ENCODE results near the gene COL8A2.

COL8A2 gene

GRCh38 chr1:36137226-36137625 is 12.2 kb upstream of the COL8A2 start:
- no peak for DNase-seq (ENCODE audit: low spot score)

GRCh38 chr1:36136535-36136934 is 11.5 kb upstream of the COL8A2 start:
- no peak for DNase-seq (ENCODE audit: low spot score)

DNA sequence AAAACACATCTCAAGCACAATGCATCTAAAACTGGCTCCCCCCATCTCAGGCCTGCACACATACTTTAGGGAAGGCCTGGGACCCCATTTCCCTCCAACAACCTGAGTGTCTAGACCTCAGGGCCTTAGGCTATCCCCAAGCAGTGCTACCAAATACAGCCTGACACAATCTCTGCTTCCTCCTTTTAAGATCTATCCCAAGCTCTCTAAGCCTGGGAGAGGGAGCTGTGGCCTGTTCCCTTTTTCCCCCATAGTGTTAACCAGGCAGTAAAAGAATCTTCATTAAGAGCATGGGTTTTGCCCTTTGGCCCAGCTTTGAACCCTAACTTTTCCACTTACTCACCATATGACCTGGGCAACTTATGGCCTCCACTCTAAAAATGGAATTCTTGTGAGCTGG is 10.8 kb upstream of the COL8A2 start:
- DNase-seq (ENCODE audit: low spot score) = no peak

- DNase-seq (ENCODE audit: low spot score) = no peak
These were observed 10.3 kb upstream of the COL8A2 start for GRCh38 chr1:36135330-36135667.

DNA sequence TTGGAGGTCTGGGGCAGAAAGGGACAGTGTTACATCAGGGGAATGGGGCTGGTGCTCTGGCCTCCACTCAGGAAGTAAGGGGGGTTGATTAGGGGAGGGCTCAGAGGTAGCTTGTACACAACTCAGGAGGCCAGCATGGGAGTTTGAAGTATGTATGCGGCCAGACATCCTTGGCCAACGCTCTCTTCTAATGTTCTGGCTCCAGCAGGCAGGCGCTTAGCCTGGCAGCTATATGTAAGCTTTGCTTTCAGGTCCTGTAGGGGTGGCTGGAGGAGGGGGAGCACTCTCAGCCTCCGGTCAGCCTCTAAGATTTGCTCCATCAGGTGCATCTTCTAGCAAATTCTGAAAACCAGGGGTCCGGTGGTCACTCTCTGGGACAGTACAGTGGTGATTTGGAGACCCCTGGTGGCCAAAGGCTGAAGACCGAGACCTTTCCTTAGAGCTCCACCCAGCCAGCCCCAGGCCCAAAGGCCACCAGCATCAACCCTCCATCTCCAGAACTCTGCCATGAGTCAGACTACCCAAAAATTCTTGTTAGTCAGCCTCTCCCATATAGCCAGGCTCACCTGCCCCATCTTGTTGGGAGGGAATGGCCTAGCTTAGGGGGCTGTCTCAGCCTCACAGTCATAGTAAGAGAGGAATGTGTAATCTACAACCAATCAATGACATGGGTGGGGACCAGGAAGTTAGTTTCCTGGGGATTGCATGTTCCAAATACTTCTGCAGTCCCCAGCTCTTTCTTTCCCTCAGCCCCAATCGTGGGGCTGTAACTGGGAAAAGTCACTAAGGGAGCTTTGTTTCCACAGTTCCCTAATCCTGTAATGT is 9.7 kb upstream of the COL8A2 start:
- peak; percentile 67 for DNase-seq (ENCODE audit: low spot score)

DNA sequence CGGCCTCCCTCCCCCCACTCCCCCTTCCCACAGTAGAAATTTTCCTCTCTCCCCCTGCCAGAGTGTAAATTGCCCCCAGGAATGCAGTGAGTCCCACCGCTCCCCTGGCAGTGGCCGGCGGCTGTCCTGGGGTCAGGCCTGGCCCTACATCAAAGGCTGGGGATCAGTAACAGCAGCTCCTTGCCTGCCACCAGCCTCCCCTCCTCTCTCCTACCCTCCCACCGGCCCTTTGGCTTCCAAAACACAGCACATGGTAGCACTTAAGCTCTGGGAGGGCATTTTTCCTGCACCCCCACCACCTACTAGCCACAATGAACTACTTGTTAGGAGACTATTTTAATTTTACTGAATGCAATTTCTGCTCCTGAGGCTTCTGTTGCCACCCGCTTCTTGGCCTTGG is 9.0 kb upstream of the COL8A2 start:
- no peak for DNase-seq (ENCODE audit: low spot score)

- no peak for DNase-seq (ENCODE audit: low spot score)
These were observed 8.5 kb upstream of the COL8A2 start for GRCh38 chr1:36133484-36133883.

- no peak for DNase-seq (ENCODE audit: low spot score)
These were observed 7.0 kb upstream of the COL8A2 start for GRCh38 chr1:36132029-36132428.

- no peak for DNase-seq (ENCODE audit: low spot score)
These were observed 3.8 kb upstream of the COL8A2 start for GRCh38 chr1:36128905-36129206.

GRCh38 chr1:36128126-36128904 is 3.3 kb upstream of the COL8A2 start:
- no peak for DNase-seq (ENCODE audit: low spot score)

DNA sequence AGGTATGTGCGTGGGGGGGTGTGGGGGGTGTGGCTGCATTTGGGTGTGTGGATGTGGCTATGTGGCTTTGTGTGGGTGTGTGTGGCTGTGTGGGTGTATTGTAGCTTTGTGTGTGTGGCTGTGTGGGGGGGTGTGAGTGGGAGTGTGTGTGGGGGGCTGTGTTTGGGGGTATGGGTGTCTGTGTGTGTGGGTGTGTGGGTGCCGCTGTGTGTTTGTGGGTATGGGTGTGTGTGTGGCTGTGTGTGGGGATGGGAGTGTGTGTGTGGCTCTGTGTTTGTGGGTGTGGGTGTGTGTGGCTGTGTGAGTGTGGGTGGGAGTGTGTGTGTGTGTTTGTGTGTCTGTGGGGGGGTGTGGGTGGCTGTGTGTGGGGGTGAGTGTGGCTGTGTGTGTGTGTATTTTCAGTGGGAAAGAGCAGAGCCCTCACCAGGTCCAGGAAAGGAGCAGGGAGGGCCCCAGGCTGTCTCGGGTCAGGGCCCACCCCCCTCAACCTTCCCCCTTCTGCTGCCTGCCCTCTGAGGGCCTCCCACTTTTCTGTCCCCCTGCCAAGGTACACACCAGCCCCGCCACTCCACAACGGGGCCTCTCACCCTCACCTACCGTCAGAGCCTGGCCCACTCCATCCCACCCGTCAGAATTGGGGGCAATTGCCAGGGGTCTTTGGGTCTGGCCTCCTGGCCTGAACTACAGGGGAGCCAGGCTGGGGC is 1.9 kb upstream of the COL8A2 start:
- DNase-seq (ENCODE audit: low spot score) = no peak

- DNase-seq (ENCODE audit: low spot score) = no peak
These were observed 1.1 kb upstream of the COL8A2 start for GRCh38 chr1:36126005-36126716.

DNA sequence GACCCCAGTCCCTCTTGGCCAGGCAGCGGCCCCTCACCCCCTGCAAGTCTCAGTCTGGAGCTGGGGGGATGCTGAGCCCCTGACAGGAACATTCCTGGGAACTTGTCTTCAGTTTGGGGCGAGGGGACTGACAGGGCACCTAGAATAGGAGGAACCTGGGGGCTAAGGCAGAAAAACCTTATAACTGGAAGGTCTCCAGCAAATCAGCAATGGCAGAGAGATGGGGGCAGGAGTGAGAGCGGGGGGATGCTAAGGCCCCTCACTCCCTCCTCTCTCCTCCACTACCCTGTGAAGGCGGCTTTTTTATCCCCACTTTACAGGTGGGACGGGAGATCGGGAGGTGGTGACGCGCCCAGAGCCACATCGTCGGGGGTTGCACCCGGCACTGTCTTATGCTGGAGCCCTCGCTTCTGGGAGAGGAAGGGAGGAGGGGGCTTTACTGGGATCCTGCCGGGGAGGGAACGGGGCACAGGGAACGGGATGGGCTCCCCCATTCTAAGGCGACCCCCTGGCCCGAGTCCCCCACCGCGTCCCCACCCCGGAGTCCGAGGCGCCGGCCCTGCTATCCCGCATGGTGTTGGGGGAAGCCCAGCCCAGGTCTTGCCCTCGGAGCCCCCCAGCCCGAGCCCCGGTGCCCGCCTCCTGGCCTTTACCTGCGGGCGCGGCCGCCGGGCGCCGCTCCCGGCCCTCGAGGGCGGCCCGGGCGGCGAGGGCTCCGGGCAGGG is 456 bp downstream of the COL8A2 start:
- DNase-seq (ENCODE audit: low spot score) = no peak

GRCh38 chr1:36123356-36123755 is 1.7 kb downstream of the COL8A2 start:
- DNase-seq (ENCODE audit: low spot score) = peak; percentile 81

- no peak for DNase-seq (ENCODE audit: low spot score)
These were observed 2.7 kb downstream of the COL8A2 start for GRCh38 chr1:36122062-36123030.

DNA sequence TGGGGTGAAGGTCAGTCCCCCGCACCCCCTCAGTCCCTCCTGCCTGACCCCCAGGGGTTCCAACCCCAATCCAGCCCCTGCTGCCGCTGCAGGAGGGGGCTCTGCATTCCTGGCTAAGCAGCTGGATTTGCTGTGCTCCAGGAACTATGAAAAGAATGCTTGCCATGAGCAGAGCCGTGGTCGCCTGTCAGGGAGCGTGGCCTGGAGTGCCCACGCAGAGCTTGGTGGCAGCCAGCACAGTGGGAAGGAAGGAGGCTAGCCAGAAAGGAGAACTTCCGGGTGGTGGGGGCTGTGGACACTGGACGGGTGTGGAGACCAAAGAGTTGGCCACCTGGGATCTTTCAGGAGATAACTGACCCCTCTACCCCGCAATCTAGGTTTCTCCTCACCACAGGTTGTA is 5.6 kb downstream of the COL8A2 start:
- no peak for DNase-seq (ENCODE audit: low spot score)

DNA sequence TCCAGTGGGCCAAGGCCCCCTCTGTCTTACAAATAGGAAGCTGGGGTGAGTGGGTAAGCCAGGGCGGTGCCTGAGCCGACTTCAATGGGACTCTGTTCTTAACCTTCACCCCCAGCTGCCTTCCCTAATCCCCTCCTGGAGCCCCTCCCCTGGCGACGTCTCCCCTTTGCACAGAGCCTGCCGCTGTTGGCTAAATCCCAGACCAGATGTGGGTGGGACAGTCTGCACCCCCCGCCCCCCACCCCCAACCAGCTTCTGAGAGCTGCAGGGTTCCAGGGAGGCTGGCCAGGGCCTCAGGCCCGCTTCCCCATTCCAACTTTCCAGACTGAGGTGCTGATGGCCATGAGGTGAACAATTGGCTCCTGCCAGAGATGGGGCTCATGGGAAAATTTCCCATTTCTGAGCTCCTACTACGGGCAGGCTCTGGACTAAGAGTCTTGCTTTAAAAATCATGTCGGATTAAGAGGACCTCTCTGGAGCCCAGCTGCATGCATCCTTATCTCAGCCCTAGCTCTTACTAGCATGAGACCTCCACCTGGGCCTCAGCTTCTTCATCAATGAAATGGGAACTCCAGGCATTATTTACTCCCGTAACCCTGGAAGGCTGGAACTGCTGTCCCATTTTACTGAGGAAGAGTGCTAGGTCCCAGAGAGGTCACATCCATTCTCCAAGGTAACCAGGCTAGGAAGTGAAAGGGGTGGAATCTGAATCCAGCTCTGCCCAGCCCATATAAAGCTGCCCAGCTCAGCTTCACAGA is 6.4 kb downstream of the COL8A2 start:
- DNase-seq (ENCODE audit: low spot score) = no peak

DNA sequence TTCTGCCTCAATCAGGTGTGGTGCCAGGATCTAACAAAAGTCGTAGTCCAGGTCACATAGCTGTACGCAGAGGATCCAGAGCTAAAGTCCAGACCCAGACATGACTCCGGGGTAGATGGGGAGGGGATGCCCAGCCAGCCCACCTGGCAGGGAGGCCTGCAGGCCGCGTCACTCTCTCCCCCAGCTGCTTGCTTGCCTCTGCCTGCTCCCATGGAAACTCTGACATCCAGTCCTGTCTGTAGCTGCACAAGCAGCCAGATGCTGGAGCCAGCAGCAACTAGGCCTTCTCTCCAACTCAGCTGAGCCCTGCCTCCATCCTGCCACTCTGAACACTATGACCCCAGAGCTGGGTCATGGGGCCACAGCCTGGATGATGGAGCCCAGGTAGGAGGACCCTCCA is 8.1 kb downstream of the COL8A2 start:
- no peak for DNase-seq (ENCODE audit: low spot score)

DNA sequence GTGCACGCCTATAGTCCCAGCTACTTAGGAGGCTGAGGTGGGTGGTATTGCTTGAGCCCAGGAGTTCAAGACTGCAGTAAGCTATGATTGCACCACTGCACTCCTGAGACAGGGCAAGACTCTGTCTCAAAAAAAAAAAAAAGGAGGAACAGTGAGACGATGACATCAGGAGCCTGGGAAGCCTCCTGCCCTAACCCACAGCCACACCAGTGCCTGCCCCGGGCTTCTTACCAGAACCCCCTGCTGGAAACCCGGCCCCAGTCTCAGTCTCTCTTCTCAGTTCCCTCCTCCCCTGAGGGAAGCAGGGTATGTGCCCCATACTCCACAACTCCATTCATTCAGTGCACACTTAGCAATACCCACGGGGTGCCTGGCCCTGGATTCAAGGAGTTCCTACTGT is 9.1 kb downstream of the COL8A2 start:
- DNase-seq (ENCODE audit: low spot score) = no peak

- DNase-seq (ENCODE audit: low spot score) = no peak
These were observed 9.8 kb downstream of the COL8A2 start for GRCh38 chr1:36115200-36115669.

Measured in pons (tissue), 1 donor.